Femur (tissue), 1 donor: ENCODE measurements around the gene NXN.
"Not testable (repeated sequence)": the region's sequence is repeated elsewhere in the genome, so short reads cannot be mapped to it uniquely, and the experiment has no call there.

ENCODE experiments used
- DNase-seq: peaks from one replicate; pipeline ENCODE4 v3.0.0-alpha.2; 2017

The NXN gene

DNA sequence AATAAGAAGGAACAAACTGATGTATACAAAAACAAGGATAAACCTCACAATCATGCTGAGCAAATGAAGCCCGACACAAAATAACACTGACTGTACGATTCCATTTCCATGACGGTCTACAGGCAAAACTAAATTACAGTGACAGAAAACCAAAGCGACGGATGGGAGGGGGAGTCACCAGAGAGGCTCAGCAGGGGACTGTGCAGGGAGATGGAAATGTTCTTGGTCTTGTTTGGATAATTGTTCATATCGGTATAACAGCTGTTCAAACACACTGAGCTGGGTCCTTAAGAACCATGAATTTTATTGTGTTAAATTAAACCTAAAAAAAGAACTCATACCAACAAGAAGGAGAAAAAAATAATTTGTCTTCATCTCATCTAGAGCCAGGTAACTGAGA lies 97.8 kb downstream of the NXN start:
- no peak for DNase-seq

DNA sequence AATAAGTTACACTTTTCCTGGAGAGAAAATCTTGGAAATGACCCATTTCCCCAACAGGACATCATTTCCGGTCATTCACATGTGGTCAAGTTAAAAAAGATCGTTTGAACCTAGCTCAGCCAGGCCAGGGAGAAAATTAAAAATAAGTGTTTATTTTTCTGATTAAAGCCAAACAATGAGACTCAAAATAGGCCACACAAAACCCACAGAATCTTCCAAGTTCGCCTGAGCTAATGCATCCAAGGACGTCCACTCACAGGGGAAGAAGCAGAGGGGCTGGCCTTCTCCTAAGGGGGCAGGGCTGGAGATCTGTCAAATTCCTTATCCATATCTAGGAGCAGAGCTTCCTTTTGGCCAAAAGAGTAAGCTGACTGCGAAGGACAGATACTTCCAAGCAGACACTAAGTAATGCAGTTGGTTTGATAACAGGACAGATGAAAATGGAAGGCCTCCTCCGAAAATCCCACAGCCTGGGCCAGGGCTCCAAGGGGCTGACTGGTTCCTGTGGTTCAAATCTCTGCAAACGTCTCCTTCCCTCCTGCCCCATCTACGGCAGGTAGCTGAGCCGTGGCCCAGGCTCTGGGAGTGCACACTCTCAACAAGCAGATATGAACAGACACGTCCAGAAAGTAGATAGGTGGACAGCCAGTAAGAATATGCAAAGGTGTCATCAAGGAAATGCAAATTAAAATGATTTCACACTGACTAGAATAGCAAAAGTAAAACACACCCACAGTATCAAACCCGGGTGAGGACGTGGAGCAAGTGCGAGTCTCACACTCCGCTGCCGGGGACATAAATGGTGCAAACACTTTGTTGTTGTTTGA lies 98.9 kb downstream of the NXN start:
- DNase-seq, result no peak

DNA sequence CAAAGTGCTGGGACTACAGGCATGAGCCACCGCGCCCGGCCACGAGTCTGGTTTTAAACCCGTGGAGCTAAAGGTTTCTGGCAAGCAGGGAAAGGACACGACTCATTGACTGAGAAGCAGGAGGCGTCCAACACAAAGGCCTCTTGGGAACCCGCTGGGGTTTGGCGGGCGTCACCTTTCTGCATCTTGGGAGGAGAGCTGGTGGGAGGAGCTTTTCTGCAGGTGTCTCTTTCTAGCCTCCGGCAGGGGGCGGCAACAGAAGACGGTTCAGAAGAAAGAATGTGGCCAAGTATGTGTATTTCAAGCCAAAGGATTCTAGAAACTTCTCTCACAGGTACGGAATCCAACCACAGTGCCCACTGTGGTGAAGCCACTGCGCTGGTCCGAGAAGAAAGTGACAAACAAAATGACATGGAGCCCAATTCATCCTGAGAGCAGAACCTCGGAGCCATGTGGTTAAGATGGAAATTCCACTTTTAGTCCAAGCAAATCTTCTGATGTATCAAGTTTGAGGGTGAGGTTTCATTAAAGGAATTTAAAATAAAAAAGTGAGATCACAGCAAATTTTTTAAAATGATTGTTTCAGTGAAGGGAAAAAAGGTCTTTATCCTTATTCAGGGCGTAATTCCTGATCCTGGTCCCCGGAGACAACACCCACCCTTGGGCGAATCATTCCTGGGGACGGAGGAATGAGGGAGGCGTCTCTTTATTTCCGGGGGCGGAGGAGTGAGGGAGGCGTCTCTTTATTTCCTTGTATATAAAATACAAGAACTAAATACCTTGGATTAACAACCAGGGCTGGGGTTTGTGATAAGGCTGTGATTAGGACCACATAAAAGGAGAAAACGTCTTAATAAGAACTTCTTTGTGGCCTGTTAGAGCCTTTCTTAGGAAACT lies 99.8 kb downstream of the NXN start:
- DNase-seq, result peak; percentile 72

DNA sequence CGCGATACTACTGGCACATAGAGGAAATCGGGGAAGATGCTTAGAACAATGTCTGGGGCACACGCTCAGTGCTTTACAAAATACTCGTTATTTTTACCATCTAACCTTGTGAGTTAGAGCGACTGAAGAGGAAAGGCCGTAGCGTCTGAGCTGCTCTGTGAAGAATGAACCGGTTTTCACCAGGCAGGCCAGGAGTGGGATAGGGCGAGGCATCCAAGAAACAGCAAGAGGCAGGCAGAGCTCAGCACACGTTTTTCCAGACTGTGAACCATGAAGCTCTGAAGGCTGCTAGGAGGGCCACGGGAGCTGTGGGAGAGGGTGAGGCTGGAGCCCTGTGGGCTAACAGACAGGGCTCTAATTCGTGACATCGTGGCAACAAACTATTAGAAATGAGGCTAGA lies 101.9 kb downstream of the NXN start:
- DNase-seq, result no peak

DNA sequence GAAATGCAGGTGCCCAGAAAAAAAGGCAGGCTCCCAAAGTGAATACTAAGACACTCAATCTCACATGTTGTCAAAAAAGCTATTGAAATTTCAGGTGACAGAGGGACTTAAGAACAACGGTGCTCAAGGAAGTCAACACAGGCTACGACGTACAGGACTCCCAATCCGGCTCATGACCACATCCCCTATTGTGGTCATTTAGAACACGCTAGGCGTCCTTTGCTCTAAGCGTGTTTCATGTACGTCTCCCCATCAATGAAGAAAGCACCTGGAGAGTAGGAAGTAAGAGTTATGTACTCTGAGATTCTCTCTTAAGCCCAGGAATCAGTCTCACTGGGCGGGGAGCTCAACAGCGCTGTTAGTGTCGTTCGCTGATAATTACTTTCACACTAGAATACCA lies 103.3 kb downstream of the NXN start:
- no peak for DNase-seq

GRCh38 chr17:874590-874989 lies 105.0 kb downstream of the NXN start:
- DNase-seq, result not testable (repeated sequence)

- DNase-seq, result peak; percentile 53
Observed at GRCh38 chr17:872855-873254, 106.7 kb downstream of the NXN start.

- DNase-seq, result no peak
Observed at GRCh38 chr17:871751-872519, 107.6 kb downstream of the NXN start.

DNA sequence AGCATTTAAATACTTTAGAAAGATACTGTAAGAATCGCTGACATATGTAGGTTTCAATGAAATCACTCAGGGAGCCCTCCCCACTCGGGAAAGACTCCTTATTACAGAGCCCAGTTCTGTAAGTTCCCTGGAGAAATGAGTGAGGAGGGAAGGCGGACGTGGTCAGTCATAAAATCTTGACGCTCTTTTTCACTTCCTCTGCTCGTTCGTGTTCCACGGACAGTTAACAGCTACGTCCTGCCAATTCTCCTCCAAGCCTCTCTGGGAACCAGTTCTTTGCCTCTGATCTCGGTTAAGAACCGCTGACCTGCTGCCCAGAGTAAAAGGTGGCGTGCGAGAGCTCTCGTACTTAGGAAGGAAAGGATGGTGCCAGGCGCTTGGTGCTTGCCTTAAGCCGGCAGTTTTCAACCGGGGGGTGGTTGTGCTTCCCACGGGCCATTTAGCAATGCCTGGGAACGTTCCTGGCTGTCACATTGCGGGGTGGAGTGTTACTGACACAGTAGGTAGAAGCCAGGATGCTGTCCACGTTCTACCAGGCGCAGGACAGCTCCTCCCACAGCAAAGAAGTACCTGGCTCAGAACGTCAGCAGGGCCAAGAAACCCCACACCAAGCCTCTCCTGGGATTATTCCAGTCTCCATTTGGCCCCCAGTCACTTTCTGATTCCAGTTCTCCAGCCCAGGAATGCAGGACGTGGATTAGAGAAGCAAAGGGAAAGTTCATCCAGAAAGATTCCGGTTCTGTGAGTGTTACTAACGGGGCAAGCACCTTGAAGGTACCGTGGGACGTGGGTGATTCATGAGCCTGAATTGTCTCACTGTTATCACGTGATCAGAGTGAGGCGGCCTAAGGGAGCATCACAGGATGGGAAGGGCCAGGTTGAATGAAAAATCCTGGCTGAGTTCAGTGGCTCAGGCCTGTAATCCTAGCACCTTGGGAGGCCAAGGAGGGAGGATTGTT lies 109.7 kb downstream of the NXN start:
- DNase-seq, result peak; percentile 80

DNA sequence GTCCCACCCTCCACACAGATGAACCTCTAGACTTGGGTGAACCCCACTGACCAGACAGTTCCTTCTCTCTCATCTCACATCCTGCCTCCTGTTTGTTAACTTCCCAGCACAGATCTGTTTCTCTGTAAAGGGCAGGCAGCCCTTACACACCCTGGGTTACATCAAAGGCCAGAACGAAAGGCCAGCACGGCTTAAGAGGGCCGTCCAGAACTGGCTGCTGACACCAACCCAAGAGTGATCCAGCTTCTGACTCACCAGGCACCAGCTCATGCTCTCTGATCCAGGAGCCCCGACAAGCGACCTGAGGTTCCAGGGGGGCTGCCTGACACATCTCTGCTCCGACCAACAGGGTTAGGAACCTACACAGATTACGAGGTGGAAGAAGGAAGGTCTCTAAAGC lies 110.5 kb downstream of the NXN start:
- DNase-seq, result peak; percentile 68

DNA sequence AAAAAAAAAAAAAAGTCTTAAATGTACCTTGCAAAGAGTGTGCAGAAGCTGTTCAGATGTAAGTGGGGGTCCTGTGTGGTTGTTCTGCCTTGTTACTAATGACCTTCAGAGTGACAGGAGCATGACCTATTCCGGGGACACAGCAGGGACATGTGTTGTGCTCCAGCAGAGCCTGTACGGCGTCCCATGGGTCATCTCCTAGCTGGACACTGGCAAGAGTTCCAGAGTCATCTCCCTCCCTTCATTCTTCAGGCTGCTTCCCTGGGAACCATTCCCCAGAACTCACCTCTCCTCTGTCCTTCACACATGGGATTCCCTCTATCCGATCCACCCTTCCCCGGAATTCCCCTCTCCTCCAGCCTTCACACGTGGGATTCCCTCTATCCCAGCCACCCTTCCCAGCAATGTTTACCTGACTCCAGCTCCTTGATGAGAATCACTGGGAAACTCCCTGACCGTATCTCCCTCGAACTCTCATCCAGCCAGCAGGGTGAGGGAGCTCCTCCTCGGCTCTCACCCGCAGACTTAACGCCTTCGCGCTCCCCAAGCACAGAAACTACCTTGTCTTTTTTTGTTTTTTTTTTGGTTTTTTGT lies 111.6 kb downstream of the NXN start:
- DNase-seq, result no peak

- DNase-seq, result not testable (repeated sequence)
Observed at GRCh38 chr17:867238-867637, 112.3 kb downstream of the NXN start.

DNA sequence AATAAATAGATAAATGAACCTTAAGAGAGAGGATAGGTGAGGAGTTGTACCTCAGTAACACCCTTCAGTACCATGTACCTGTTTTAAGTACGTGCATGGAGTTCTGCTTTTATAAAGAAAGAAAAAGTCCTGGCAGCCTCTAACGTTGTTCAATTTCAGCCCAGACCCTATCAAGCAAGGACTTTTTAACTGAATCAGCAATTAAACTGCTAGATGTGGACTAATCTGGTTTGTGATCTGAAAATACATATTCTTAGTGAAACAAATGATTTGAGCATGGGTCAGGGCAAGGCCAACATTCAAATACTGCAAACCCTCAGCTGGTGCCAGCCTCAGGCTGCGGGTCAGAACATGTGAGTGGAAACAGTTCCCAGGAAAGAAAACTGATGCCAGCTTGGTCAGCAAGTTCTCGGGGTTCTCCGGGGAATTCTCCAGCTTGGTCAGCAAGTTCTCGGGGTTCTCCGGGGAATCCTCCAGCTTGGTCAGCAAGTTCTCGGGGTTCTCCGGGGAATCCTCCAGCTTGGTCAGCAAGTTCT lies 112.9 kb downstream of the NXN start:
- no peak for DNase-seq

DNA sequence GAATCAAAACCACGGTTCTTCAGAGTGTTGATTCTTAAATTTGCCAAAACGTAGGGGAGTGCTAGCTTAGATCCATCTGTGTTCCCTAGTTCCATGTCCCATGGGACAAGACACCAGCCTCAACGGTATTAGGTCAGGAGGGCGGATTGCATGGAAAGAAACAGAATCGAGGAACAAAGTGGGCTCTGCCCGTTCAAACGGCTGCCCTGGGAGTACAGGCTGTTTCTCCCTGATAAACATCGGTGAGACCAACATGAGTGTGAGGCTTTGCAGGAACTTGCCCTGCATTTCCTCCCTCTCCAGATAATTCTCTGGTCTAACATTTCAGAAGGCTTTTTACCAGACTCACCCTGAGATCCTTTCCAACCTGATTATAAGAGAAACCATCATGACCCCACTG lies 115.3 kb downstream of the NXN start:
- DNase-seq, result no peak

DNA sequence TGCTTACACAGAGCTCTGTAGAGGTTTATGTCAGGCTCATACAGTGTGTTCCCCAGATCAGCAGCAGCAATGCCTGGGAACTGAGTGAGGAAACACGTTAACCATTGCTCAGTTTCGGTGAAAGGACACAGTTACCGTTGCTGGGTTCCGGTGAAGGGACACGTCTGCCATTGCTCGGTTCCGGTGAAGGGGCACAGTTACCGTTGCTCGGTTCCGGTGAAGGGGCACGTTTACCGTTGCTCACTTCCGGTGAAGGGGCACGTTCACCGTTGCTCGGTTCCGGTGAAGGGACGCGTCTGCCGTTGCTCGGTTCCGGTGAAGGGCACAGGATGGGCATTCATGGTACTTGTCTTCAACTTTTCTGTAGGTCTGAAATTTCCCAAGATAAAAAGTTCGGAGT lies 115.7 kb downstream of the NXN start:
- DNase-seq, result no peak

DNA sequence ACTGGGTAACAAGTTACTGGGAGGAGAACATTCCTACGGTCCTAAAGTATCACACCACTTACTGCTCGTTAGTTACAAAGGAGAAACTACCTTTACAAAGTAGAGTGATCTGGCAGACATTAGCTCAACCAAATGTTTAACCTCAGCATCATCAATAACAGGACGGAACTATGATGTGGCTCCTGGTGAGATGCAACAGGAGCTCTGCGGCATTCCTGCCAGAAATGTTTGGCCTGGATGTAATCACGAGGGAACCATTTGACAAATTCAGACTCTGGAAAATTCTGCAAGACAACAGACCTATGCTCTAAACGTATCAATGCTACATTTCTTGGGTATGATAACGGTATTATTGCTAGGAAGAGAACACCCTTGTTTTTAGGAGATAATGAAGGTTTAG lies 117.0 kb downstream of the NXN start:
- DNase-seq, result peak; percentile 55

DNA sequence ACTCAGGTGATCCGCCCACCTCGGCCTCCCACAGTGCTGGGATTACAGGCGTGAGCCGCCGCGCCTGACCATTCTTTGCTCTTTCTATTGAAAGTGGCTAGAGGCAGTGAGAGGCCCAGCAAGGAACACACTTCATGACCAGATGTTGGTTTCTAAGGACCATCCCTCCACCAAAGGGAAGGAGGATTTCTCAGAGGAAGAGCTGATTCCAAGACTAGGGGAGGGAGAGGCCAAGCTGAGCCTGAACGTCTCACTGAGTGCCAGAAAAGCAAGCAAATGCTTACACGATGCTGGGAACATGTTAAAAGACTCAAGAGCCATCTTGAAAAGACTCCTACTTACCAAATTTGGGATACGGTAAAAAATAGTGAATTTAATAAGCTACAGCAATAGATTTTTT lies 118.2 kb downstream of the NXN start:
- peak; percentile 87 for DNase-seq

DNA sequence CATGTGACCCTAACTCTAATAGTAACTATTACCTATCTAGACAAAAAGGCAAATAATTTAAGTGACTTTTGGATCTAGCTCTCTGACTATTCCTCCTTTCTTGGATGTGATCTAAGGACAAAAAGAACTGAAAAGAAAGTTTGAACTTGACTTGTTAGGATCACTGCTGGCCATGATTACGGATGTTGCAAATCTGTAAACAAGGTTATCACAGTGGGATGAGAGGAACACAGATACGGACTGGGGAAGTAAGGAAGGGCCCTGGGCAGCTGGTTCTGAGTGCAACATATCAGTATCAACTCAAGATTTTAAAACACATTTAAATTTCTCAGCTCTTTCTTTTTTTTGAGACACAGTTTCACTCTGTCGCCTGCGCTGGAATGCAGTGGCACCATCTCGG lies 118.8 kb downstream of the NXN start:
- DNase-seq, result no peak

- DNase-seq, result no peak
Observed at GRCh38 chr17:859824-860195, 119.8 kb downstream of the NXN start.

DNA sequence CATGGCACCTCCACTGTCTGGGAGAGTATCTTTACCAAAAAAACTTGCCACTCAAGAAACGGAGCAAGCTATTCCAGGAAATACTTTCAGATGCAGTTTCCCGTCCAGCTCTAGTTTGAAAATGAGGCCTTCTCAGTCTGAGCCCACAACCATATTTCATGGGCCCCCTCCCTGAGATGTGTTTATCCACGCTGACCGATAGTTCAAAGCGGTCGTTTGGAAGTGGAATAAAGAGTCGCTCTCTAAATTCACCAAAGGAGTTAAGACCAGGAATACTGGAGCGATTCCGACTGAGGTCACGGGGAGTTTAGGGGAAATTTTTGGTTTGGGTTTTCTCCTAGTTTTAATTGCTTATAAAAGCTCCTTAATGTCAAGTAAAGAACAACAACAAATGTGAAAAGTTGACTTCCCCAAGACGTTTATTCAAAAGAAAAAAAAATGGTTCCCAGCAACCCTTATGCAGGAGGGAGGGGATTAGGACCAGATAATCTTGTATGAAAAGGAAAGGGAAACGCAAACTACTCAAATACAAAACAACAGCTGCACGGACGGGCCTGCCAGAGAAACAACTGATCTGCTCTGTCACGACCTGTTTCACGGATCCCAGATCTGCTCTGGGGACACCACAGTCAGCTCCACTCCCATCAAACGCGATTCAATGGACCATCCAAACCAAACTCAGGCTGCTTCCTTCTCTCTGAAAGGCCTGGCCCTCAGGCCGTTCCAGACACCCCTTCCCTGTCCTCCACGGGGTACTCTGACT lies 120.3 kb downstream of the NXN start:
- DNase-seq, result peak; percentile 90

DNA sequence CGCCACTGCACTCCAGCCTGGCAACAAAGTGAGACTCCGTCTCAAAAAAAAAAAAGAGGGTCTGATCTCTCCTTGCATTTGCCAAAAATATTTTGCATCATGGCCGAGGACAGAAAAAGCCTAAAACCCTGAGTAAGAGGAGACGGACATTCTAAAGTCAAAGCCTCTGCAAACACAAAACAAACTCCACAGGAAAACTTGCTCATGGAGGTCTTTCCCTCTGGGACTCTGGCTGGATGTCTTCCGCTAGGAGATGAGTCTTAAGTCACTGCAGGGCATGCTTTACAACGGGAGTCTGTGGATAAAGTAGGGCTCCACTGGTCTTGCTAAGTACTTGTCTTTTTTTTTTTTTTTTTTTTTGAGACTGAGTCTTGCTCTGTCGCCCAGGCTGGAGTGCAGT lies 123.4 kb downstream of the NXN start:
- DNase-seq, result no peak
